Measurements from ENCODE around the gene MANEA.

The MANEA gene

GRCh38 chr6:95589067-95589466 lies 11.7 kb downstream of the MANEA start:
- no peak for DNase-seq

- DNase-seq: no peak
Measured at GRCh38 chr6:95589826-95590570, 12.7 kb downstream of the MANEA start.

GRCh38 chr6:95593025-95593424 lies 15.7 kb downstream of the MANEA start:
- DNase-seq: no peak

- no peak for DNase-seq
Measured at GRCh38 chr6:95596021-95596420, 18.7 kb downstream of the MANEA start.

- no peak for DNase-seq
Measured at GRCh38 chr6:95599706-95600105, 22.4 kb downstream of the MANEA start.

GRCh38 chr6:95601133-95601532 lies 23.8 kb downstream of the MANEA start:
- DNase-seq: no peak

GRCh38 chr6:95614094-95614493 lies 36.8 kb downstream of the MANEA start:
- DNase-seq: no peak

GRCh38 chr6:95629551-95629950 lies 52.2 kb downstream of the MANEA start:
- no peak for DNase-seq

GRCh38 chr6:95636552-95637431 lies 59.5 kb downstream of the MANEA start:
- DNase-seq: no peak

- DNase-seq: no peak
Measured at GRCh38 chr6:95648636-95649035, 71.3 kb downstream of the MANEA start.

GRCh38 chr6:95649451-95649850 lies 72.1 kb downstream of the MANEA start:
- DNase-seq: no peak

GRCh38 chr6:95654176-95654575 lies 76.8 kb downstream of the MANEA start:
- DNase-seq: no peak

GRCh38 chr6:95658886-95659285 lies 81.6 kb downstream of the MANEA start:
- no peak for DNase-seq
